HG03442 (cell line): ENCODE measurements around the gene NANOS2.
"Not testable (repeated sequence)": the region's sequence is repeated elsewhere in the genome, so short reads cannot be mapped to it uniquely, and the experiment has no call there.

Experiments
- ATAC-seq: cut with Tn5 transposase; IDR thresholded peaks from one replicate; pipeline ENCODE4 v1.9.1; 2021; ENCODE audit warnings: mild to moderate bottlenecking, moderate library complexity; ENCODE audit not compliant: unreplicated experiment

The NANOS2 gene

GRCh38 chr19:45895983-45896599 lies 18.5 kb downstream of the NANOS2 start:
- not testable (repeated sequence) for ATAC-seq

- ATAC-seq: no peak
These were observed 19.0 kb downstream of the NANOS2 start for GRCh38 chr19:45895519-45895972.

- no peak for ATAC-seq
These were observed 23.7 kb downstream of the NANOS2 start for GRCh38 chr19:45890877-45891276.

GRCh38 chr19:45889210-45889885 lies 25.2 kb downstream of the NANOS2 start:
- ATAC-seq: no peak

- ATAC-seq: no peak
These were observed 27.3 kb downstream of the NANOS2 start for GRCh38 chr19:45887200-45887710.

- ATAC-seq: peak; percentile 33
These were observed 28.0 kb downstream of the NANOS2 start for GRCh38 chr19:45886427-45887199.

- peak; percentile 40 for ATAC-seq
These were observed 28.8 kb downstream of the NANOS2 start, which contains the start of gene IRF2BP1 for GRCh38 chr19:45885556-45886426. TSS of gene IRF2BP1 (minus strand) at chr19:45886141. CDS start at chr19:45885774, 367 bp downstream.

GRCh38 chr19:45884682-45885555 lies 29.7 kb downstream of the NANOS2 start:
- ATAC-seq: no peak

GRCh38 chr19:45883881-45884681 lies 30.5 kb downstream of the NANOS2 start:
- no peak for ATAC-seq

- no peak for ATAC-seq
These were observed 31.0 kb downstream of the NANOS2 start for GRCh38 chr19:45883586-45883880.

GRCh38 chr19:45882652-45883585 lies 31.7 kb downstream of the NANOS2 start:
- no peak for ATAC-seq

GRCh38 chr19:45881909-45882528 lies 32.6 kb downstream of the NANOS2 start:
- ATAC-seq: no peak

GRCh38 chr19:45881082-45881908 lies 33.3 kb downstream of the NANOS2 start:
- no peak for ATAC-seq

- no peak for ATAC-seq
These were observed 34.6 kb downstream of the NANOS2 start for GRCh38 chr19:45879971-45880370.

- no peak for ATAC-seq
These were observed 35.5 kb downstream of the NANOS2 start for GRCh38 chr19:45879055-45879454.

- no peak for ATAC-seq
These were observed 36.4 kb downstream of the NANOS2 start for GRCh38 chr19:45878043-45878794.
